Activated CD4-positive, alpha-beta memory T cell treated with anti-CD3 and anti-CD28 coated beads, Interleukin-2, amount 10 ng/mL, durations not matched to agents 7 days and 5 days (primary cell): ENCODE results near the gene S100A4. TPM values are rescaled to one million over a fixed set of nuclear protein-coding genes. Genes with fewer than 3 reads are reported as not detected.
"Not testable (repeated sequence)": the region's sequence is repeated elsewhere in the genome, so short reads cannot be mapped to it uniquely, and the experiment has no call there.

Source experiments
- CTCF ChIA-PET: fragments of 350-600 bp; sonication (Branson Sonifier 250); formaldehyde crosslinking; loops from one replicate; lab custom pipeline; 2021; ENCODE audit warnings: antibody characterized with exemption, inconsistent platforms; lab: Charles Lee
- POLR2A ChIA-PET: fragments of 350-600 bp; sonication (Branson Sonifier 250); formaldehyde crosslinking; loops from one replicate; lab custom pipeline; 2021; ENCODE audit warnings: antibody characterized with exemption; lab: Charles Lee
- DNase-seq: peaks from one replicate; pipeline ENCODE4 v3.0.0-alpha.2; 2020
- H3K27ac Mint-ChIP-seq: one replicate; pipeline ENCODE4 v1.8.0; 2021; ENCODE audit warnings: mild to moderate bottlenecking, mixed read lengths
- H3K27me3 Mint-ChIP-seq: one replicate; pipeline ENCODE4 v1.8.0; 2021; ENCODE audit warnings: mixed read lengths
- H3K36me3 Mint-ChIP-seq: one replicate; pipeline ENCODE4 v1.8.0; 2021; ENCODE audit warnings: low read depth, mixed read lengths
- H3K4me1 Mint-ChIP-seq: one replicate; pipeline ENCODE4 v1.8.0; 2021; ENCODE audit warnings: mixed read lengths
- H3K4me3 Mint-ChIP-seq: one replicate; pipeline ENCODE4 v1.8.0; 2021; ENCODE audit warnings: mild to moderate bottlenecking, mixed read lengths
- H3K9me3 Mint-ChIP-seq: one replicate; pipeline ENCODE4 v1.8.0; 2021; ENCODE audit warnings: mixed read lengths
- total RNA-seq, 2 experiments: library from RNA; stranded (reverse); gene quantifications; one replicate each; pipeline ENCODE4 v1.2.3, GENCODE V29; 2021

Gene S100A4
- total RNA-seq, 2 experiments from 2014 or later, result 1,297 to 1,322 TPM

DNA sequence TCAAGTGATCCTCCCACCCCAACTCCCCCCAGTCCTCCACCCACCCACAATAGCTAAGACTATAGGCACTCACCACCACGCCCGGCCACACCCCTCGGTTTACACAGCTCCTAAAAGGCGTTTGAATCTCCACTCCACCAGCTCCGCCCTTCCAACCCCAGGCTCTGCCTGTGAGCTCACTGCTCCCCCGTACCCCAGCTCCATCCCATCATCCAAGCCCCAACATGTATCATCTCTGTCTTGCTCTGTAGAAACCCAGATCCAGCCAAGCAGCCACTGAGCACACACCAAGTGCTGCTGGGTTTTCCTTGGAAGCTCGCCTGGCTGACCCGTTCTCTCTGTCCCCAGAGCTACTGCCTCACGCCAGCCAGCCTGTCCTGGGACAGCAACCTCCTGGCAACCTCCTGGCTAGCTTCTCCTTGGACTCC is 32.0 kb upstream of the S100A4 start:
- Mint-ChIP-seq H3K4me3 (no peak overlapping the region), H3K27ac (no peak overlapping the region), H3K4me1 (peaks cover 18% of the 10 kb centered on the region), H3K36me3 (no peaks in the 10 kb centered on the region), H3K27me3 (peaks cover 28% of the 10 kb centered on the region), H3K9me3 (no peaks in the 10 kb centered on the region)
- POLR2A ChIA-PET, result interaction anchor here (0.6 to 2.0 kb wide), 3 partner anchors 25 to 380 kb away, joined by 3 to 8 read pairs (median 3); partner anchors contain the start of gene CHTOP
- CTCF ChIA-PET, result interaction anchor here (0.8 to 1.1 kb wide), 3 partner anchors 45 to 67 kb away, joined by 3 to 4 read pairs (median 4); partner anchors contain the start of gene S100A13
- DNase-seq, result no peak

DNA sequence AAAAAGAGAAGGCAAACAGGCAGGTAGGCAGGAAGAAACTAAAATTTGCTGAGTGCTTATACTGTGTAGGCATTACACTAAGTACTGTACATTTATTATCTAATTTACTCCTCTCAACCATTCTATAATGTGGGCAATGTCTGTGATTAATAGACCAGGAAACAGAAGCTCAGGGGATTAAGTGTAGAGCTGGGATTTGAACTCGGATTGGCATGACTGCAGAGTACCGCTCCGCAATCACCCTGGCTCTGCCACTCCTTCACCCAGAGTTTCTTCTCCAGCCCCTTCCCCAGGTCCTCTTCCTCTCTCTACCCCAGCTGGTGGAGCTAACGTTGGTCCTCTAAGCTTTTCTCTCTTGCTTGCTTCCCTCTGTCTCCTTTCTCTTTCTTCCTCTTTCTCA is 31.5 kb upstream of the S100A4 start:
- no peak overlapping the region for H3K4me3 Mint-ChIP-seq
- peaks cover 22% of the 10 kb centered on the region for H3K4me1 Mint-ChIP-seq
- H3K27me3 Mint-ChIP-seq, result peaks cover 28% of the 10 kb centered on the region
- no peaks in the 10 kb centered on the region for H3K9me3 Mint-ChIP-seq
- ChIA-PET POLR2A (interaction anchor here (1.1 to 2.0 kb wide), 2 partner anchors 26 to 57 kb away, joined by 3 to 8 read pairs; partner anchors contain the start of gene CHTOP), CTCF (interaction anchor here (0.8 to 1.1 kb wide), 3 partner anchors 45 to 67 kb away, joined by 3 to 4 read pairs (median 4); partner anchors contain the start of gene S100A13)
- no peak overlapping the region for H3K27ac Mint-ChIP-seq
- no peak for DNase-seq
- no peaks in the 10 kb centered on the region for H3K36me3 Mint-ChIP-seq

GRCh38 chr1:153575497-153575896 is 29.9 kb upstream of the S100A4 start:
- H3K36me3 Mint-ChIP-seq, H3K9me3 Mint-ChIP-seq, H3K4me3 Mint-ChIP-seq, H3K27ac Mint-ChIP-seq, DNase-seq, POLR2A ChIA-PET: not testable (repeated sequence)
- CTCF ChIA-PET, result interaction anchor here (1.2 kb wide), 2 partner anchors 40 to 65 kb away, joined by 4 to 5 read pairs; partner anchors contain the start of gene S100A14
- Mint-ChIP-seq H3K27me3 (peaks cover 28% of the 10 kb centered on the region), H3K4me1 (peaks cover 30% of the 10 kb centered on the region)

- H3K36me3 Mint-ChIP-seq, POLR2A ChIA-PET, H3K9me3 Mint-ChIP-seq, H3K4me3 Mint-ChIP-seq, H3K27ac Mint-ChIP-seq, CTCF ChIA-PET, DNase-seq: not testable (repeated sequence)
- H3K27me3 Mint-ChIP-seq, result peaks cover 28% of the 10 kb centered on the region
- H3K4me1 Mint-ChIP-seq, result peaks cover 30% of the 10 kb centered on the region
Observed at GRCh38 chr1:153575081-153575491, 29.5 kb upstream of the S100A4 start.

DNA sequence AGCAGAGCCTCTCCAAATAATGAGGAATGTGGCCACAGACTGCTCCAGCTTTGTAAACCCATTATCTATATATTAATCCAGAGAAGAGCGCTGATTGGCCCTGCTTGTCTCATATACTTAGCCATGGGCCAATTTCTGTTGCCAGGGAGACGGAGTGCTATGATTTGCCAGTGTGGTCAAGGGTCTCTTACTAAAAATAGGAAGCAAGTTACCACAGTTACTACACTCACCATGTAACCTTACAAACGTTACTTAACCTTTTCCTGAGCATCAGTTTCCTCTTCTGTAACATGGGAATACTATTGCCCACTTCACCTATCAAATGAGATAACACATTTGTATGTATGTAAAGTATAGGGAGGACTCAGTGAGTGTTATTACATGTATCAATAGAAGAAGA is 27.7 kb upstream of the S100A4 start:
- no peak for DNase-seq
- ChIA-PET POLR2A (interaction anchor here (0.9 to 6.3 kb wide), 6 partner anchors 12 to 417 kb away, joined by 3 to 138 read pairs (median 3); partner anchors contain the start of genes RPS27, S100A4 and S100A6), CTCF (interaction anchor here (0.8 to 7.4 kb wide), 13 partner anchors 10 to 64 kb away, joined by 3 to 202 read pairs (median 7); partner anchors contain the start of genes CHTOP, S100A14, S100A4 and S100A5)
- Mint-ChIP-seq H3K9me3 (no peaks in the 10 kb centered on the region), H3K36me3 (no peaks in the 10 kb centered on the region), H3K27me3 (peaks cover 17% of the 10 kb centered on the region), H3K4me3 (no peak overlapping the region), H3K27ac (peak overlapping the region; percentile 54), H3K4me1 (peaks cover 43% of the 10 kb centered on the region)

DNA sequence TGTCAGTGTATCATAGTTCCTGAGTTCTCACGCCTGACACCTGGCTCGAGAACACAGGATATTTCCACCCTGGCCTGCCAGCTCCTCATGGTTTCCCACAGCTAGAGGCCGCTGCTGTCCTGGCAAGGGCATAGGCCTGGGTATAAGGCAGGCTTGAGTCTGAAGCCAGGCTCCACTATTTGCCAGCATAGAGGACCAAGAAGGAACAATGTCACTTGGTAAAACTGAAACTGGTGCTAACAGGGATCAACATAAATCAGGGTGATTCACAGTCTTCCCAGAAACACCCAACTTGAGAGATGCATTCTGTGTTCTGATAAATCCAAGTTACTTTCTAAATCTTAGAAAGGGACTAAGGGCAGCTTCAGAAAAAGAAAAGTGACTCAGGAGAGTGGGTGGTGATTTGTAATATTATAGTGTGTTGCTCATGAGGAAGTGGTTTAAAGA is 27.0 kb upstream of the S100A4 start:
- peaks cover 49% of the 10 kb centered on the region for H3K4me1 Mint-ChIP-seq
- no peaks in the 10 kb centered on the region for H3K9me3 Mint-ChIP-seq
- no peaks in the 10 kb centered on the region for H3K36me3 Mint-ChIP-seq
- peak; percentile 69 for DNase-seq
- no peak overlapping the region for H3K4me3 Mint-ChIP-seq
- peak overlapping the region; percentile 54 for H3K27ac Mint-ChIP-seq
- CTCF ChIA-PET, result interaction anchor here (0.6 to 7.4 kb wide), 26 partner anchors 11 to 100 kb away, joined by 3 to 202 read pairs (median 4); partner anchors contain the start of genes CHTOP, S100A14, S100A4 and S100A5
- POLR2A ChIA-PET, result interaction anchor here (0.7 to 6.3 kb wide), 10 partner anchors 13 to 418 kb away, joined by 3 to 138 read pairs (median 3); partner anchors contain the start of genes CHTOP, INTS3, RPS27 and S100A4
- H3K27me3 Mint-ChIP-seq, result peaks cover 9% of the 10 kb centered on the region

DNA sequence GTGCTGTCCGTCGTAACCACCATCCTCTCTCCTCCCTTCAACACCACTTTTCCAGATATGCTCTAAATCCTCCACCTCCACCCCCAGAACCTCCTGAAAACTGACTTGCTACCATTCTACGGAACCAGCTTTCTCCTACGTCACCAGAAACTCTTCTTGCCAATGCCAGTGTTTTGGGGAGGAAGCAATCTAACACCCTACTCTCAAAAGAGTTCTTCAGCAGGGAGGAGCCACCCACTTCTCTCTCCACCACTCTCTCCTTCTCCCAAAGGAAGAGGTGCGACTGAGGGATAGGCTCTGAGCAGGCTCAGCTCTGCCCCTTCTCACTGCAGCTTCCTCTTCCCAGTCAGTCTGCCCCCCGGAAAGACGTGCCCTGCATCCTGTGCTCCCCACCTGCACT is 26.1 kb upstream of the S100A4 start:
- Mint-ChIP-seq H3K4me1 (peaks cover 50% of the 10 kb centered on the region), H3K36me3 (no peaks in the 10 kb centered on the region), H3K9me3 (no peaks in the 10 kb centered on the region), H3K27me3 (peaks cover under 1% of the 10 kb centered on the region), H3K27ac (no peak overlapping the region), H3K4me3 (no peak overlapping the region)
- no peak for DNase-seq
- ChIA-PET CTCF (interaction anchor here (0.6 to 7.4 kb wide), 17 partner anchors 17 to 100 kb away, joined by 3 to 202 read pairs (median 6); partner anchors contain the start of genes CHTOP, S100A4, S100A5 and S100A6), POLR2A (interaction anchor here (1.2 to 6.3 kb wide), 6 partner anchors 26 to 419 kb away, joined by 3 to 138 read pairs (median 8); partner anchors contain the start of genes RPS27, S100A4 and S100A6)

DNA sequence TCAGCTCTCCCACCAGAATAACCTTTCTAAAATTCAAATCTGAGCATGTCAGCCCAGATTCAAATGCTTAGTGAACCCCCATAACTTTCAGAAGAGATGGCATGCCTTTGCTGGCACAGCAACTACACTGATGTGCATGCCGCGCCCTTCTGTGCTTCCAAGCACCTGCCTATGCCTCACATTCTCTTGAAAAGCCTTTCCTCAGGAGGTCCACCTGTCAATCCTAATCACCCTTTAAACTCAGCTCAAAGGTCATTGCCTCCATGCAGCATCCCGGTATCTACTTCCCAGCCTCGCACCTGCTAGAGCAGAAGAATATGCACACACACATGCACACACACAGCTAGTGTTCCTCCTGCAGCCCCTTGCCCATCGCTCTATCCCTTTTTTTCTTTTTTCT is 25.3 kb upstream of the S100A4 start:
- no peak for DNase-seq
- H3K4me3 Mint-ChIP-seq, result no peak overlapping the region
- CTCF ChIA-PET, result interaction anchor here (1.1 to 7.4 kb wide), 8 partner anchors 9 to 61 kb away, joined by 3 to 202 read pairs (median 16); partner anchors contain the start of gene S100A6
- H3K9me3 Mint-ChIP-seq, result no peaks in the 10 kb centered on the region
- no peaks in the 10 kb centered on the region for H3K36me3 Mint-ChIP-seq
- POLR2A ChIA-PET, result interaction anchor here (1.4 to 6.3 kb wide), 3 partner anchors 37 to 63 kb away, joined by 4 to 138 read pairs (median 20); partner anchors contain the start of genes CHTOP and S100A6
- no peaks in the 10 kb centered on the region for H3K27me3 Mint-ChIP-seq
- H3K4me1 Mint-ChIP-seq, result peaks cover 57% of the 10 kb centered on the region
- no peak overlapping the region for H3K27ac Mint-ChIP-seq

GRCh38 chr1:153569465-153569864 is 23.9 kb upstream of the S100A4 start:
- ChIA-PET CTCF (interaction anchor here (1.4 to 7.4 kb wide), 6 partner anchors 10 to 74 kb away, joined by 4 to 202 read pairs (median 14); partner anchors contain the start of gene S100A6), POLR2A (interaction anchor here (1.4 to 6.3 kb wide), 5 partner anchors 36 to 65 kb away, joined by 4 to 138 read pairs (median 15); partner anchors contain the start of genes CHTOP and S100A6)
- Mint-ChIP-seq H3K27me3 (no peaks in the 10 kb centered on the region), H3K4me1 (peaks cover 65% of the 10 kb centered on the region), H3K36me3 (no peaks in the 10 kb centered on the region), H3K27ac (no peak overlapping the region), H3K9me3 (no peaks in the 10 kb centered on the region), H3K4me3 (no peak overlapping the region)
- no peak for DNase-seq

- Mint-ChIP-seq H3K4me1 (peaks cover 63% of the 10 kb centered on the region), H3K9me3 (no peaks in the 10 kb centered on the region), H3K36me3 (no peaks in the 10 kb centered on the region), H3K27me3 (no peaks in the 10 kb centered on the region), H3K27ac (peak overlapping the region; percentile 50), H3K4me3 (peak overlapping the region; percentile 60)
- ChIA-PET CTCF (interaction anchor here (0.6 to 7.4 kb wide), 14 partner anchors 9 to 73 kb away, joined by 3 to 202 read pairs (median 8); partner anchors contain the start of genes CHTOP, S100A4, S100A5 and S100A6), POLR2A (interaction anchor here (0.6 to 6.3 kb wide), 10 partner anchors 16 to 65 kb away, joined by 3 to 138 read pairs (median 5); partner anchors contain the start of genes CHTOP, S100A4, S100A5 and S100A6)
- DNase-seq, result peak; percentile 86
Observed at GRCh38 chr1:153568367-153569099, 22.9 kb upstream of the S100A4 start.

DNA sequence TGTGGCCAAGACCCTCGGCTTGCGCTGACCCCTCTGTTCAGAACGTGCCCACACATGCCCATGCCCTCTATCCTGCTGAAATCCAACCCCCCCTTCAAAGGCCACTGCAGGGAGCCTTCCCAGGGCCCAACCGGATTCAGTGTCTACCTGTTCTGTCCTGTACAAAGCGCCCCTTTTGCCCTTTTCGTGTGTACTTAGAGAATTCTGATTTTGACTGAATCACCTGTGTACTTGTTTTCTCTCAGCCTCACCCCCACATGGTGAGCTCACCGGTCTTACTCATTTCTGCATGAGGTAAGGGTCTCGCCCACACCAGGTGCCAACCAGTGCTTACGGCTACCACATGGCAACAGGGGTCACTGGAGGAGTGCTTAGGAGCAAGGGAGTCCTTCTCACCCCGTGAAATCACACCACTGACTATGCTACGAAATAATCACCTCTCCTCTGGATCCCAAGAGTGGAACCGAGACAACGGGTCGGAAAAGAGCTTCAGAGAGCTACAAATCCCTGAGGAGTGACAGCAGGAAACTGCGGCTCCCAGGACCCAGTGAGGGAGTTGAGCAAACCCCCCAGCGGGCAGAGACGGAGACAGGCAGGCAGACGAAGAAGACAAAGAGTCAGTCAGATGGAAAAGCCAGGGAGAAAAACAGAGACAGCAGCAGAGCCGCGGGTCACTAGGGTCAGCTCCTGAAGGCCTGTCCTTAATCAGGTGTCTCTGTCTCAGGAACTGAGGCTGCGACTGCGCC is 22.2 kb upstream of the S100A4 start:
- ChIA-PET POLR2A (interaction anchor here (0.6 to 6.3 kb wide), 9 partner anchors 22 to 66 kb away, joined by 3 to 138 read pairs (median 5); partner anchors contain the start of genes CHTOP, S100A4, S100A5 and S100A6), CTCF (interaction anchor here (0.6 to 7.4 kb wide), 14 partner anchors 8 to 67 kb away, joined by 3 to 202 read pairs (median 8); partner anchors contain the start of genes CHTOP, S100A4, S100A5 and S100A6)
- peaks cover 56% of the 10 kb centered on the region for H3K4me1 Mint-ChIP-seq
- no peaks in the 10 kb centered on the region for H3K36me3 Mint-ChIP-seq
- H3K27ac Mint-ChIP-seq, result peak overlapping the region; percentile 66
- no peak overlapping the region for H3K4me3 Mint-ChIP-seq
- peak; percentile 24 for DNase-seq
- H3K27me3 Mint-ChIP-seq, result no peaks in the 10 kb centered on the region
- H3K9me3 Mint-ChIP-seq, result no peaks in the 10 kb centered on the region
